UCSD-AML1 (cell line): ENCODE results near the gene WFIKKN1.
A peak's percentile ranks its signal among the peaks of the same experiment; 100 is the strongest.

Experiments
- DNase-seq: peaks from one replicate; lab custom pipeline; 2025; ENCODE audit not compliant: unreplicated experiment; lab: John Stamatoyannopoulos, UW

WFIKKN1 gene

DNA sequence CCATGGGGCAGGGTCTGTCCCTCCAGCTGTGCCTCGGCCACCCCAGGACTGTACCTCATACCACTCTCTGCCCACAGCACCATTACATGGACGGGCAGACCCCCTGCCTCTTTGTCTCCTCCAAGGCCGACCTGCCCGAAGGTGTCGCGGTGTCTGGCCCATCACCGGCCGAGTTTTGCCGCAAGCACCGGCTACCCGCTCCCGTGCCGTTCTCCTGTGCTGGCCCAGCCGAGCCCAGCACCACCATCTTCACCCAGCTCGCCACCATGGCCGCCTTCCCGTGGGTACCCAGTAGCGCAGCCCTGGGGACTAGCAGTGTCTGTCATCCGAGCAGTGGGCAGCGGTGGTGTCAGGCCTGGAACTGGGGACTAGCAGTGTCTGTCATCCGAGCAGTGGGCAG lies 42.1 kb downstream of the WFIKKN1 start:
- DNase-seq: no peak

DNA sequence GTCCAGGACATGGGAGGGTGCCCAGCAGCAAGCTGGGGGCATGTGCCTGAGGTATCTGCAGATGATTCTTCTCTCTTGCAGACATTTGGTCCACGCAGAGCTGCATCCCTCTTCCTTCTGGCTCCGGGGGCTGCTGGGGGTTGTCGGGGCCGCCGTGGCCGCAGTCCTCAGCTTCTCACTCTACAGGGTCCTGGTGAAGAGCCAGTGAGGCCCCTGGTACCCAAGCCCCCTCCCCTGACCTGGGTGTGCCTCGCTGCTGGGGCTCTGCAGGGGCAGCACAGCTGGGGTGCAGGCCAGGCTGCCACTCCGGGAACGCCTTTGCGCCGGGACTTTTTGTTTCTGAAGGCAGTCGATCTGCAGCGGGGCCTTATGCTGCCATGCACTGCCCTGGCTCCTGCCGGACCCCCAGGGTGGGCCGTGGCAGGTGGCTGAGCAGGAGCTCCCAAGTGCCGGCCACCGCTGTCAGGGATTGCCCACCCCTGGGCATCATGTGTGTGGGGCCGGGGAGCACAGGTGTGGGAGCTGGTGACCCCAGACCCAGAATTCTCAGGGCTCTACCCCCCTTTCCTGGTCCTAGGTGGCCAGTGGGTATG lies 42.7 kb downstream of the WFIKKN1 start:
- no peak for DNase-seq

DNA sequence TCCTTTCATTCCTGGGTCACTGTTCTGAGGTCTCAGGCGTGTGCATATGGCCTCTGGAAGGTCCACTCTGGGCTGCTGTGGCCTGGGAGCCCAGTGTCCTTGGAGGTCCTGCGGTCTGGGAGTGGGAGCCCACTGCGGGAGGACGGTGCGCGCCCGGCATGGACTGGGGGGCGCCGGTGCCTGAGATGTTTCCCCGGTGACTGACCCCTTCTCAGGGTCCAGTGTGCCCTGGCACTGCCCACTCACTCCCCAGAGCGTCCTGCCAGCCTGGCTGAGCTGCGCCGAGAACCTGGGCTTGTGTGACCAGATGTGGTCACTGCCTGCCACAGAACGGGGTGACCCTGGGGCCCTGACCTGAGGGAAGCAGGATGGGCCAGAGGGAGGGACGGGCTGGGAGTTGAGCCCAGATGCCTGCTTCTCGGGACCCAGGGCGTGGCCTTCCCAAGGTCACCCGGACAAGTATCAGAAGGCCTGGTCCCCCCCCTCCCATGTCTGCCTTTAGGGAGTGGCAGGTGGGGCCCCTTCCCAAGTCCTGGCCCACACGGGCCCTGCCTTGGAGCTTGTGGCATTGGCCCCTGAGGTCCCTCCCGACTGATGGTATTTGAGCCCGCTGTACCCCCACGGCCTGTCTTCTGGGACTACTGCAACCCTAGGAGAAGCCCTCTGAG lies 43.6 kb downstream of the WFIKKN1 start:
- no peak for DNase-seq

DNA sequence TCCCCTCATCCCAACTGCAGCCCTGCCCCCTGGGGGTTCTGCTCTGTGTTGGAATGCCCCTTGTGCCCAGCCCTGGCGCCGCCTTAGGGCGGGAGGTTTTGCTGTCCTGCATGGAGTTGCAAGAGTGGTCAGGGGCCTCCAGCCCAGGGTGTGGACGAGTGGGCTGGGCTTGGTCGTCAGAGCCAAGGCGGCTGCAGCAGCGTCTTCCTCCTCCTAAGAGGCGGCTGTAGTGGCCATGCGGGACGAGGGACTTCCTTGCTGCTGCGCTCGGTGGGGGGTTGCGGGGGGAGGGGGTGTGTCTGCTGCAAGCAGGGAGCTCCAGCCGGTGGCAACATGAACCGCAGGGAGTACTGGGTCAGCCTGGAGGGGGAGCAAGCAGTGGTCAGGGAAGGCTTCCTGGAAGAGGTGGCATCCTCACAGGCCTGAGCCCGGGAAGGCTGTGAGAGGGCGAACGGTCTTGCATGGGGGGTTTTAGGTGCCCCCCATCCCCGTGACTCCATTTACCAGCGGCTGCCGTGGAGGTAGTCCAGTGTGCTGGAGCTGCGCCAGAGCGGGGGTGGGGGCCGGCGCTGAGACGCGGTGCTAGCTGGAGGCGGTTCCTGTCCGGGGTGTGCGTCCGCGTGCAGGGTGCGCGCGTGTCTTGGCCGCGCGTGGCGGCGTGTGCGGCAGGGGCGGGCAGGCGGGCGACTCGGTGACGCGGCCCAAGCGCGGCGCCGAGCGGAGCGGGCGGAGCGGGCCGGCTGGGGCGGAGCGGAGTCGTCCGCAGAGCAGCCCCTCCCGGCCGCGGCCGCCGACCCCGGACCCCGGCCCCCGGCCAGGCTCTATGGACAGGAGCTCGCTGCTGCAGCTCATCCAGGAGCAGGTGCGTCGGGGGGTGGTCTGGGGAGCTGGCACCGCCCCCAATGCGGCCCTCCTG lies 44.4 kb downstream of the WFIKKN1 start, which contains the start of gene RHBDL1:
RHBDL1 (plus strand) TSS at position 704 of the 916 bp plus-strand sequence; CDS start at position 824, 120 bp downstream.
- no peak for DNase-seq

DNA sequence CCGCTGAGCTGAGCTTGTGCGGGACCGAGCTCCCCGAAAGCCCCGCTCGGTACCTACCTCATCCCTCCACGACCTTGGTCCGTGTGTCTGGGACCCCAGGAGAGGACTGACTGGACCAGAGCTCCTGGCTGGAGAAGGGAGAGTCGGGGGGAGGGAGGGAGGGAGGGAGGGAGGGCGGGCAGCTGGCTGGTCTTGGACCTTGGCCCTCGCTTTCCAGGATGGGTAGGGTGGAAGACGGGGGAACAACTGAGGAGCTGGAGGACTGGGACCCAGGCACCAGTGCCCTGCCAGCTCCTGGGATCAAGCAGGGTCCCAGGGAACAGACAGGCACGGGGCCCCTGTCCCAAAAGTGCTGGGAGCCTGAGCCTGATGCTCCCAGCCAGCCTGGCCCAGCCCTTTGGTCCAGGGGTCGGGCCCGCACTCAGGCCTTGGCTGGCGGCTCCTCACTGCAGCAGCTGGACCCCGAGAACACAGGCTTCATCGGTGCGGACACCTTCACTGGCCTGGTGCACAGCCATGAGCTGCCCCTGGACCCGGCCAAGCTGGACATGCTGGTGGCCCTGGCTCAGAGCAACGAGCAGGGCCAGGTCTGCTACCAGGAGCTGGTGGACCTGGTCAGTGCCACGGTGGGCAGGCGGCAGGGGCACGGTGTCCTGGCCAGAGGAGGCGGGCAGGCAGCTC lies 45.2 kb downstream of the WFIKKN1 start:
- DNase-seq: no peak

DNA sequence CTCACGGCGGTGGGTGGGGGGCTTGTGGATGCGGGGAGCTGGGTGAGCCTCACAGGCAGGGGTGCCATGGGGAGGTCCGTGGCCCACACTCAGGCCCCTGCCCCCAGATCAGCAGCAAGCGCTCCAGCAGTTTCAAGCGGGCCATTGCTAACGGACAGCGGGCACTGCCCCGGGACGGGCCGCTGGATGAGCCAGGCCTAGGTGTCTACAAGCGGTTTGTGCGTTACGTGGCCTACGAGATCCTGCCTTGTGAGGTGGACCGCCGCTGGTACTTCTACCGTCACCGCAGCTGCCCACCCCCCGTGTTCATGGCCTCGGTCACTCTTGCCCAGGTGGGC lies 45.7 kb downstream of the WFIKKN1 start:
- DNase-seq: no peak

DNA sequence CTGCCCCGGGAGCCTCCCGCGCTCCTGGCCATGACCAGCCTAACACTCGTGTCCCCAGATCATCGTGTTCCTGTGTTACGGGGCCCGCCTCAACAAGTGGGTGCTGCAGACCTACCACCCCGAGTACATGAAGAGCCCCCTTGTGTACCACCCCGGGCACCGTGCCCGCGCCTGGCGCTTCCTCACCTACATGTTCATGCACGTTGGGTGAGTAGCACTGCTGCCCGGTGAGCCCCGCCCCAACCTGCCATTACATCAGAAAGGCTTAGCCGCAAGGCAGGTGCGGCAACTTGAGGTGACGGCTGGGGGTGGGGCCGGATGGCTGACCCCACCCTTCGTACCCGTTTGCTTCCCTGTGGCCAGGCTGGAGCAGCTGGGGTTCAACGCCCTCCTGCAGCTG lies 46.1 kb downstream of the WFIKKN1 start:
- no peak for DNase-seq

DNA sequence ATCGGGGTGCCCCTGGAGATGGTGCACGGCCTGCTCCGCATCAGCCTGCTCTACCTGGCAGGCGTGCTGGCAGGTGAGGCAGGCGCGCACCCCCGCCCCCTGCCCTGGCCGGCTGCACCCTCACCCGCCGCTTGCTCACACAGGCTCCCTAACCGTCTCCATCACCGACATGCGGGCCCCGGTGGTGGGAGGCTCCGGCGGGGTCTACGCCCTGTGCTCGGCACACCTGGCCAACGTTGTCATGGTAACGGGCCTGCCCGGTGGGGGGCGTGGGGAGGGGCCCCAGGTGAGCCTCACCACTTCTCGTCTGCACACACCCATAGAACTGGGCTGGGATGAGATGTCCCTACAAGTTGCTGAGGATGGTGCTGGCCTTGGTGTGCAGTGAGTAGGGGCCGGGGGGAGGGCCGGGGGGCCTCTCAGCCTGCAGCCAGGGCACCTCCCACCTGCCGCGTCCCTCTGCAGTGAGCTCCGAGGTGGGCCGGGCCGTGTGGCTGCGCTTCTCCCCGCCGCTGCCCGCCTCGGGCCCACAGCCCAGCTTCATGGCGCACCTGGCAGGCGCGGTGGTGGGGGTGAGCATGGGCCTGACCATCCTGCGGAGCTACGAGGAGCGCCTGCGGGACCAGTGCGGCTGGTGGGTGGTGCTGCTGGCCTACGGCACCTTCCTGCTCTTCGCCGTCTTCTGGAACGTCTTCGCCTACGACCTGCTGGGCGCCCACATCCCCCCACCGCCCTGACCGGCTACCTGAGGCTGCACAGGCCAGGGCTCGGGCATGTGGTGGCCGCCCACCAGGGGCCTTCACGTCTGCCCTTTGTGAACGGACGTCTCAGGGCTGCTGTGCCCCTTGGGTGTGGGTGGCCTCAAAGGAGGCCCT lies 46.8 kb downstream of the WFIKKN1 start:
- DNase-seq: no peak

DNA sequence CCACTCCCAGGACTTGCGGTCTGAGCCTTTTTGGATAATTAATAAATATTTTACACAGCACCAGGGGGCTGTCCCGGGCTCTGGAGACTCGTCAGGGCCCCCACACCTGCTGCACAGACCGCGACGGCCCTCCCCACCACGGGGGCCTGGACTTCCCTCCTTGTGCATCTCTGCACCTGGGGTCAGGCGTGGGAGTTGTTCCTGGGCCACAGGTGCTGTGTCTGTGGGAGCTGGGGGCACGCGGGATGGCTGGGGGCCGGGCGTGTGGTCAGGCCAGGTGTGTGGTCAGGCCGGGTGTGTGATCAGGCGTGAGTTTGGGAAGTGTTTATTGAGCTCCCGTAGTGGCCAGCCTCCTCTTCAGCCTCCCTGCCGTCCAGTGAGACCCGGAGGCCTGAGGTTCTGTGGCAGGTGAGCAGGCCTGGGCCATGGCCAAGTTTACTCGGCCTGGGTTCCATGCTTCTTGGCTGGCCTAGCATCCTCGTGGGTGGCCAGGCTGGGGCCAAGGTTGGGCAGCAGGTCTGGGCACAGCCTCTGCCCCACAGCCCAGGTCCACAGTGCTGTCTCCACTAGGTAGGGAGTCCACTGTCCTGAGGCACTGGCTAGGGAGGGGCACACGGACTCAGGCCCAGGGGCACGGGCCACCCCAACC lies 47.5 kb downstream of the WFIKKN1 start:
- no peak for DNase-seq

DNA sequence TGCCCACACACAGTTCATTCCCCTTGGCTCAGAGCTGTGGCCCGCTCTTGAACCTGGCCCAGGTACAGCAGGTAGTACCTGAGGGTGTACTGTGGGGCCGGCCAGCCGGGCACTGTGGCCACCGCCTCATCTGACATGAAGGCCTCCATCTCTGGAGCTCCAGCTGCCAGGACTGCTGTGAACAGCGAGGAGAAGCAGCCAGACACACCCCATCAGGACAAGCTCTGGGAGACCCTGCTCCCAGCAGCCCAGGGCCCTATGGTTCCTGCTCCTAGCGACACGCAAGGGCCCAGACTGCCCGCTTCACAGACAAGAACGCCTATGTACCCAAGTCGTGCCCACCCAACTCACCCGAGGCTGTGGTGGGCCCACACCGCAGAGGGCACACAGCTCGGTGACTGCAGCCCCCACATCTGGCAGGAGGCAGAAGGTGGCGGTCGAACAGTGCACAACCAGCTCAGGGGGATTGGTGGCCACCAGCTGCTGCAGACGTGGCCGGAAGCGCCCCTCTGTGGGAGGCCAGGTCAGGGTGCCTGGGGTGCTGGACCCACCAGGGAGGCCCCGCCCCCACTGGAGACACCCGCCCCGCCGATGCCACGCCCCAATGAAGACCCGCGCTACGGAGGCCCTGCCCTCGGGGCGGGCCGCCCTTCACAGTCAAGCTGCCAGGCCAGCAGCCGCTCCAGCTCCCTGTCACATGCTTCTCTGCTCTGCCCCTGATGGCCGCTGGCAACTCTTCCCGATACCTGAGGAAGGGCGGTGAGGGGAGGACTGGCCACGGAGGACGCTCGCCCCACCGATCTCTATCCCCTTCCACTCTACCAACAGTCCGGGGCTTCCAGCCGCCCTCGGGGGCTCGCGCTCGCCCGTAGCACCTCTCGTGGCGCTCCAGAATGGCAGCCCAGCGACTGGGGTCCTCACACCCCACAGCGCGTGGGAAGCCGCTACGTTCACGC lies 48.4 kb downstream of the WFIKKN1 start:
- DNase-seq: peak; percentile 77

DNA sequence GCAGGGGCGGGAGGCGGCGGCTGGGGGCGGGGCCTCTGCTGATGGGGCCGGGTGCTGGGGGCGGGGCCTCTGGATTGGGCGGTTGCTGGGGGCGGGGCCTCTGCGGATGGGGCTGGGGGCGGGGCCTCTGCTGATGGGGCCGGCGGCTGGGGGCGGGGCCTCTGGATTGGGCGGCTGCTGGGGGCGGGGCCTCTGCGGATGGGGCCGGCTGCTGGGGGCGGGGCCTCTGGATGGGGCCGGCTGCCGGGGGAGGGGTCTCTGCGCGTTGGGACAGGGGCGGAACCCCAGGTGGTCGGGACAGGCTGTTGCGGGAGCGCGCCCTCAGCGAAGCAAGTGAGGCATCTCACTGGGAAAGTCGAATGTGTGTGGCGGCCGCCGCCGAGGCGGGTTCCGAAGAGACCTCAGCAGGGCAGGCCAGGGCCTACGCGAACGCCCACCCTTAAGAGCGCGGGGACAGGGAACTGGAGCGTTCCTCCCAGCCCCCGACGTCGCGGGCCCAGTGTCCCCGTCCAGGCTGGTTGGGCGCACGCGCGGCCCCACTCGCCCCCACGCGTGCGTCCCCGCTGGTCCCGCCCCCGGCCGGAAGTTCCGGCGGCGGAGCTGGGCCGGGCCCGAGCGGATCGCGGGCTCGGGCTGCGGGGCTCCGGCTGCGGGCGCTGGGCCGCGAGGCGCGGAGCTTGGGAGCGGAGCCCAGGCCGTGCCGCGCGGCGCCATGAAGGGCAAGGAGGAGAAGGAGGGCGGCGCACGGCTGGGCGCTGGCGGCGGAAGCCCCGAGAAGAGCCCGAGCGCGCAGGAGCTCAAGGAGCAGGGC lies 49.2 kb downstream of the WFIKKN1 start, which contains the start of gene STUB1:
STUB1 (plus strand) TSS at position 597 of the 811 bp plus-strand sequence; CDS start at position 713, 116 bp downstream.
- peak; percentile 91 for DNase-seq

DNA sequence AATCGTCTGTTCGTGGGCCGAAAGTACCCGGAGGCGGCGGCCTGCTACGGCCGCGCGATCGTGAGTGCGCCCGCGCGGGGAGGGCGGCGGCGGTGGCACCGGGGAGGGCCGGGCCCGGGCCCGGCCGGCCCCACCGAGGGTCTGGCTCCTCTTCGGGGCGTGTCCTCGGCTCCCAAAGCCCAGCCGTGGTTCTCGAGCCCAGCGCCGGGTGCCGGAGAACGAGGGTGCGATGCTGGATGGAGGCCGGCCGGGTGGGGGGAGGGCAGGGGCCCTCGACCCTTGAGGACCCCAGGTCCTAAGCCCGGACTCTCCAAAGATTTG lies 49.8 kb downstream of the WFIKKN1 start:
- no peak for DNase-seq

DNA sequence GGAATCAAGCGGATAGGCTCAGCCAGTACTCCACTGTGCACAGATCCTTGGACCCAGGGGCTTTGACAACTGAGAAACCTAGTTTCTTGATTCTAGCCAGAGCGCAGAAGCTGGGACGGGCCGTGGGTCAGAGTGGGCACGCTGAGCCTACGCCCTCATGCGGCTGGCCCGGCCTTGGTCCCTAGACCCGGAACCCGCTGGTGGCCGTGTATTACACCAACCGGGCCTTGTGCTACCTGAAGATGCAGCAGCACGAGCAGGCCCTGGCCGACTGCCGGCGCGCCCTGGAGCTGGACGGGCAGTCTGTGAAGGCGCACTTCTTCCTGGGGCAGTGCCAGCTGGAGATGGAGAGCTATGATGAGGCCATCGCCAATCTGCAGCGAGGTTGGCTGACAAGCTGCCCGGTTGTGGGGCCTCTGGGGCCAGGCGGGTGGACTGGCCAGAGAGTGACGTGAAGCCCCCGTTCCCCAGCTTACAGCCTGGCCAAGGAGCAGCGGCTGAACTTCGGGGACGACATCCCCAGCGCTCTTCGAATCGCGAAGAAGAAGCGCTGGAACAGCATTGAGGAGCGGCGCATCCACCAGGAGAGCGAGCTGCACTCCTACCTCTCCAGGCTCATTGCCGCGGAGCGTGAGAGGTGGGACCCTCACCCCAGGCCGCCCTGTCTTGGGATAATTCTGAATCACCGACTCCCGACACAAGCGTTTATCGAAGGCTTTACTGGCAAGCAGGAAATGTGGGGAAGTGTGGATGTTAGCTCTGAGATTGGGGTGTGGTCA lies 50.4 kb downstream of the WFIKKN1 start:
- DNase-seq: peak; percentile 50

DNA sequence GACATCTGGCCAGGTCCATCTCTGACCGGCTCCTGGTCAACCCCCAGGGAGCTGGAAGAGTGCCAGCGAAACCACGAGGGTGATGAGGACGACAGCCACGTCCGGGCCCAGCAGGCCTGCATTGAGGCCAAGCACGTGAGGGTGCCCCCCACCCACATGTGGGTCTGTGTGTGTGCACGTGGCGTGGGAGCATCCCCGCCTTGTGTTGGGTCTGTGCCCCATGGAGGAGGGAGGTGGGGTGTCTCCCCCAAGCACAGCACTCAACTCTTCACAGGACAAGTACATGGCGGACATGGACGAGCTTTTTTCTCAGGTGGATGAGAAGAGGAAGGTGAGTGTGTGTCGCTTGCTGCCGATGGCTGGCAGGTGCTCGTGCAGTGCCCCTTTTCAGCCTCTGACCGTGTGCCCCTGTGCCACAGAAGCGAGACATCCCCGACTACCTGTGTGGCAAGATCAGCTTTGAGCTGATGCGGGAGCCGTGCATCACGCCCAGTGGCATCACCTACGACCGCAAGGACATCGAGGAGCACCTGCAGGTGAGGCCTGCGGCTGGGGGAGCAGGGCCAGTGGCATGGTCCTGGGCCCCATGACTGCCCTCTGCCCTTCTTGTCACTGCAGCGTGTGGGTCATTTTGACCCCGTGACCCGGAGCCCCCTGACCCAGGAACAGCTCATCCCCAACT lies 51.1 kb downstream of the WFIKKN1 start:
- DNase-seq: no peak

DNA sequence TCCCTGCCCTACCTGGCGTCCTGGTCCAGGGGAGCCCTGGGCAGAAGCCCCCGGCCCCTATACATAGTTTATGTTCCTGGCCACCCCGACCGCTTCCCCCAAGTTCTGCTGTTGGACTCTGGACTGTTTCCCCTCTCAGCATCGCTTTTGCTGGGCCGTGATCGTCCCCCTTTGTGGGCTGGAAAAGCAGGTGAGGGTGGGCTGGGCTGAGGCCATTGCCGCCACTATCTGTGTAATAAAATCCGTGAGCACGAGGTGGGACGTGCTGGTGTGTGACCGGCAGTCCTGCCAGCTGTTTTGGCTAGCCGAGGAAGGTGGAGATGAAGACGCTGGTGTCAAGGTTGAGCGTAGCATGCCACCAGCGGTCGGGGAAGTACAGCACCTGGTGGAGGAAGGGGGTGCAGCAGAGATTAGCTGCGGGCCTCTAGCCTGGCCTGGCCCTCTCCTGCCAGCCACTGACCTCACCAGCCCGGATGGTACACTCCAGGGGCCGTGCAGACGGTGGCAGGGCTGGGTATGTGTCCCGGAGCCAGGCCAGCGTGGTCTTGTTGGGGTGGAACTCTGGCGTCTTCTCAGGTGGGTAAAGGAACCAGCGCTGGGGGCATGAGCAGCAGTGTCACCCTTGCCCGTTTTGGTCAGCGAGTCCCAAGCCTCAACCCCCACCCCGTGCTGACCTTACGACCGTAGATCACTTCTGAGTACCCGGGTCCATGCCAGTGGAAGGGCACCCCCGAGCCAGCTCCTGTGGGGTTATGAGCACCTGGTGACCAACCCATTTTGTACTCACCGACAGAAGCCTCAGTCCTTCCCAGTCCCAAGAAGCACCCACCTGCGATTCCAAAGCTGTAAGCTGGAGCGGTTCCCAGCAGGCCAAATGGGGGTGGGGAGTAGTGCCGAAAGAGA lies 52.0 kb downstream of the WFIKKN1 start:
- DNase-seq: no peak
